Large intestine (tissue), 3 donors: ENCODE results near the gene ATXN10. TPM values are rescaled to one million over a fixed set of nuclear protein-coding genes. Genes with fewer than 3 reads are reported as not detected.

Experiments used
- DNase-seq, 2 donors: peaks; one replicate each; pipeline versions ENCODE4 v3.0.0 to v3.0.0-alpha.2; 2013
- H3K27ac ChIP-seq: one replicate; pipeline ENCODE4 v1.5.1; 2013; ENCODE audit warnings: low read length
- H3K27me3 ChIP-seq: 2 replicates; pipeline ENCODE4 v1.6.1; 2013; ENCODE audit warnings: low read length; ENCODE audit not compliant: control insufficient read depth, insufficient read depth
- H3K36me3 ChIP-seq: 2 replicates; pipeline ENCODE4 v1.6.1; 2013; ENCODE audit warnings: low read length; ENCODE audit not compliant: control insufficient read depth, insufficient read depth
- H3K4me1 ChIP-seq: one replicate; pipeline ENCODE4 v1.6.1; 2013; ENCODE audit warnings: low read length; ENCODE audit not compliant: control insufficient read depth, insufficient read depth
- H3K4me3 ChIP-seq: one replicate; pipeline ENCODE4 v1.5.1; 2013; ENCODE audit warnings: low read length
- H3K9me3 ChIP-seq: one replicate; pipeline ENCODE4 v1.6.1; 2013; ENCODE audit warnings: mild to moderate bottlenecking, low read depth, low read length, moderate library complexity; ENCODE audit not compliant: control insufficient read depth
- WGBS: methylation state at CpG from one replicate; pipeline ENCODE4 v1.1.5; 2013; ENCODE audit warnings: low lambda C conversion rate; ENCODE audit not compliant: insufficient coverage; 5-methylcytosine and 5-hydroxymethylcytosine counted together
- polyA plus RNA-seq: library from polyadenylated mRNA; unstranded; fragments of 120-200 nt; gene quantifications from one replicate; pipeline ENCODE4 v1.2.1, GENCODE V29; 2013

The ATXN10 gene
- polyA plus RNA-seq, 1 donor, result 90.6 TPM

GRCh38 chr22:45642986-45643385 is 28.6 kb upstream of the ATXN10 start:
- H3K36me3 ChIP-seq, result no peaks in the 10 kb centered on the region
- no peaks in the 10 kb centered on the region for H3K9me3 ChIP-seq
- peaks cover 57% of the 10 kb centered on the region for H3K27me3 ChIP-seq
- H3K27ac ChIP-seq, result no peak overlapping the region
- 60% methylated on average over 1 of the region's 2 CpGs for WGBS
- no peak for DNase-seq
- no peak overlapping the region for H3K4me3 ChIP-seq
- peaks cover 10% of the 10 kb centered on the region for H3K4me1 ChIP-seq

GRCh38 chr22:45644714-45645113 is 26.9 kb upstream of the ATXN10 start:
- H3K27me3 ChIP-seq, result peaks cover 56% of the 10 kb centered on the region
- no peaks in the 10 kb centered on the region for H3K36me3 ChIP-seq
- DNase-seq, result no peak
- no peaks in the 10 kb centered on the region for H3K9me3 ChIP-seq
- no peak overlapping the region for H3K27ac ChIP-seq
- WGBS, result 83% methylated on average over 1 of the region's 12 CpGs
- H3K4me3 ChIP-seq, result no peak overlapping the region
- H3K4me1 ChIP-seq, result peaks cover 3% of the 10 kb centered on the region

- Histone ChIP-seq H3K27ac (no peak overlapping the region), H3K27me3 (peaks cover 54% of the 10 kb centered on the region), H3K4me3 (no peak overlapping the region), H3K9me3 (no peaks in the 10 kb centered on the region), H3K36me3 (no peaks in the 10 kb centered on the region), H3K4me1 (peaks cover 3% of the 10 kb centered on the region)
- WGBS, result no CpG with 5 or more reads among the region's 16 CpGs
- no peak for DNase-seq
Observed at GRCh38 chr22:45645150-45645525, 26.5 kb upstream of the ATXN10 start.

GRCh38 chr22:45645526-45646414 is 25.9 kb upstream of the ATXN10 start:
- H3K27ac ChIP-seq, result no peak overlapping the region
- H3K27me3 ChIP-seq, result peaks cover 49% of the 10 kb centered on the region
- no peaks in the 10 kb centered on the region for H3K9me3 ChIP-seq
- H3K36me3 ChIP-seq, result no peaks in the 10 kb centered on the region
- DNase-seq, result peak; percentile 54 to 72
- no peak overlapping the region for H3K4me3 ChIP-seq
- H3K4me1 ChIP-seq, result peaks cover 3% of the 10 kb centered on the region
- WGBS, result no CpG with 5 or more reads among the region's 54 CpGs

- Histone ChIP-seq H3K27ac (no peak overlapping the region), H3K4me1 (peaks cover 3% of the 10 kb centered on the region), H3K36me3 (no peaks in the 10 kb centered on the region), H3K27me3 (peaks cover 37% of the 10 kb centered on the region), H3K9me3 (no peaks in the 10 kb centered on the region), H3K4me3 (no peak overlapping the region)
- no peak for DNase-seq
- WGBS, result 86% methylated on average over 1 of the region's 18 CpGs
Observed at GRCh38 chr22:45647532-45648225, 24.0 kb upstream of the ATXN10 start.

GRCh38 chr22:45648301-45649117 is 23.1 kb upstream of the ATXN10 start:
- DNase-seq, result no peak
- Histone ChIP-seq H3K36me3 (no peaks in the 10 kb centered on the region), H3K4me1 (peaks cover 3% of the 10 kb centered on the region), H3K27ac (no peak overlapping the region), H3K9me3 (no peaks in the 10 kb centered on the region), H3K4me3 (no peak overlapping the region), H3K27me3 (peaks cover 35% of the 10 kb centered on the region)
- WGBS, result 95% methylated on average over 3 of the region's 24 CpGs

GRCh38 chr22:45649809-45650208 is 21.8 kb upstream of the ATXN10 start:
- Histone ChIP-seq H3K4me3 (no peak overlapping the region), H3K27me3 (peaks cover 25% of the 10 kb centered on the region), H3K9me3 (no peaks in the 10 kb centered on the region), H3K27ac (no peak overlapping the region), H3K4me1 (peaks cover 3% of the 10 kb centered on the region), H3K36me3 (no peaks in the 10 kb centered on the region)
- DNase-seq, result no peak
- no CpG with 5 or more reads among the region's 6 CpGs for WGBS

GRCh38 chr22:45650721-45651120 is 20.9 kb upstream of the ATXN10 start:
- Histone ChIP-seq H3K27ac (no peak overlapping the region), H3K4me1 (no peaks in the 10 kb centered on the region), H3K9me3 (no peaks in the 10 kb centered on the region), H3K36me3 (no peaks in the 10 kb centered on the region), H3K27me3 (peaks cover 17% of the 10 kb centered on the region), H3K4me3 (no peak overlapping the region)
- 100% methylated on average over 4 of the region's 12 CpGs for WGBS
- no peak for DNase-seq

- no peaks in the 10 kb centered on the region for H3K4me1 ChIP-seq
- H3K4me3 ChIP-seq, result no peak overlapping the region
- no peaks in the 10 kb centered on the region for H3K9me3 ChIP-seq
- no peak overlapping the region for H3K27ac ChIP-seq
- no peak for DNase-seq
- H3K27me3 ChIP-seq, result peaks cover 10% of the 10 kb centered on the region
- no peaks in the 10 kb centered on the region for H3K36me3 ChIP-seq
- WGBS, result no CpG with 5 or more reads among the region's 11 CpGs
Observed at GRCh38 chr22:45651931-45652528, 19.6 kb upstream of the ATXN10 start.

GRCh38 chr22:45656577-45656976 is 15.1 kb upstream of the ATXN10 start:
- Histone ChIP-seq H3K4me3 (no peak overlapping the region), H3K36me3 (no peaks in the 10 kb centered on the region), H3K9me3 (no peaks in the 10 kb centered on the region), H3K27ac (no peak overlapping the region), H3K27me3 (peaks cover 3% of the 10 kb centered on the region), H3K4me1 (no peaks in the 10 kb centered on the region)
- no CpG with 5 or more reads among the region's 2 CpGs for WGBS
- no peak for DNase-seq
